T47D (cell line): ENCODE results near the gene MPI.

ENCODE experiments used
- DNase-seq, 2 experiments: peaks; one replicate each; pipeline versions ENCODE4 v3.0.0 to v3.0.0-alpha.2; 2011 to 2012; ENCODE audit warnings: low read depth in 1 of 2, low spot score in 1 of 2
- JUND ChIP-seq: IDR thresholded peaks from 2 replicates; pipeline ENCODE4 v1.6.1; 2012; ENCODE audit warnings: low read depth
- in situ Hi-C: cut with HindIII; loops from 2 replicates; pipeline ENCODE4 v1.10.0; 2016; ENCODE audit warnings: low sequenced_read_pairs, low pct_unique_long_range_greater_than_20kb

Gene MPI

GRCh38 chr15:74889883-74890664 is at the start of gene MPI:
Gene MPI (plus strand): TSS chr15:74890042. CDS start chr15:74890074, 32 bp downstream.
- in situ Hi-C loops: no loop called here
- peak; percentile 79 to 93 for DNase-seq
- TF ChIP-seq JUND: no peak

GRCh38 chr15:74840851-74841775 is 48.7 kb upstream of the MPI start:
- DNase-seq: no peak
- in situ Hi-C loops: no loop called here
- no peak for TF ChIP-seq JUND

GRCh38 chr15:74841891-74842373 is 47.9 kb upstream of the MPI start:
- in situ Hi-C loops: no loop called here

GRCh38 chr15:74842581-74843444 is 47.0 kb upstream of the MPI start, which contains the start of gene ULK3:
Gene ULK3 (minus strand): TSS chr15:74843156. CDS start chr15:74843105, 51 bp downstream.
- in situ Hi-C loops: no loop called here
- DNase-seq: peak; percentile 93 to 97
- no peak for TF ChIP-seq JUND

More at GRCh38 chr15:74841891-74842373, 47.9 kb upstream of the MPI start:
- no peak for DNase-seq
- TF ChIP-seq JUND: no peak

- no peak for TF ChIP-seq JUND
- DNase-seq: no peak
- in situ Hi-C loops: no loop called here
Observed at GRCh38 chr15:74843445-74843828, 46.4 kb upstream of the MPI start.

- DNase-seq: no peak
- TF ChIP-seq JUND: no peak
- in situ Hi-C loops: no loop called here
Observed at GRCh38 chr15:74843891-74844299, 45.9 kb upstream of the MPI start.

GRCh38 chr15:74844319-74845207 is 45.3 kb upstream of the MPI start:
- DNase-seq: no peak
- no peak for TF ChIP-seq JUND
- in situ Hi-C loops: no loop called here

GRCh38 chr15:74845208-74845568 is 44.7 kb upstream of the MPI start:
- no peak for TF ChIP-seq JUND
- in situ Hi-C loops: no loop called here
- no peak for DNase-seq

- no peak for DNase-seq
- in situ Hi-C loops: no loop called here
- no peak for TF ChIP-seq JUND
Observed at GRCh38 chr15:74845581-74845980, 44.3 kb upstream of the MPI start.

GRCh38 chr15:74847432-74847831 is 42.4 kb upstream of the MPI start:
- no peak for TF ChIP-seq JUND
- in situ Hi-C loops: no loop called here
- DNase-seq: no peak

- no peak for TF ChIP-seq JUND
- in situ Hi-C loops: no loop called here
- DNase-seq: no peak
Observed at GRCh38 chr15:74850393-74850792, 39.4 kb upstream of the MPI start.
